ENCODE data around the gene ELP5. TPM values are rescaled to one million over a fixed set of nuclear protein-coding genes. Genes with fewer than 3 reads are reported as not detected.

The ELP5 gene
- total and polyA plus RNA-seq, 2 donors from 2014 or later = 41.9 to 110 TPM

GRCh38 chr17:7211491-7212273 lies 40.3 kb upstream of the ELP5 start:
- Histone ChIP-seq H3K36me3 (ENCODE audit: control insufficient read depth in 2 of 3, insufficient read depth in 3 of 3, low read length in 3 of 3) (no peaks in the 10 kb centered on the region), H3K27me3 (ENCODE audit: control insufficient read depth, insufficient read depth, low read length) (no peaks in the 10 kb centered on the region), H3K27ac (ENCODE audit: low read depth in 2 of 2, low read length in 2 of 2) (no peak overlapping the region), H3K4me3 (ENCODE audit: low read length in 3 of 3) (peak overlapping the region in 1 of 3 donors; percentile 12), H3K9me3 (ENCODE audit: control insufficient read depth in 2 of 3, insufficient read depth in 1 of 3, low read length in 3 of 3) (no peaks in the 10 kb centered on the region), H3K9ac (ENCODE audit: low read length in 3 of 3) (peak overlapping the region in 1 of 3 donors; percentile 32), H3K4me1 (ENCODE audit: control insufficient read depth in 2 of 3, insufficient read depth in 2 of 3, low read depth in 1 of 3, low read length in 3 of 3) (peaks cover 4 to 12% (median 11%) of the 10 kb centered on the region in 3 donors)
- DNase-seq = peak in 3 of 5 donors; percentile 40 to 81 (median 63)
- FAIRE-seq = no peak
- no peak for TF ChIP-seq CTCF (IDR thresholded peaks at IDR 0.05; ENCODE audit: borderline replicate concordance, extremely low read depth, insufficient read depth)
- intact Hi-C loops (cut with DNase I) = no loop called here

- no peak for FAIRE-seq
- H3K36me3 ChIP-seq (ENCODE audit: control insufficient read depth in 2 of 3, insufficient read depth in 3 of 3, low read length in 3 of 3) = no peaks in the 10 kb centered on the region
- H3K4me3 ChIP-seq (ENCODE audit: low read length in 3 of 3) = peak overlapping the region; percentile 50 to 69 (median 57)
- intact Hi-C loops (cut with DNase I) = no loop called here
- no peak for TF ChIP-seq CTCF (IDR thresholded peaks at IDR 0.05; ENCODE audit: borderline replicate concordance, extremely low read depth, insufficient read depth)
- peak in 3 of 5 donors; percentile 96 to 98 (median 98) for DNase-seq
- H3K27me3 ChIP-seq (ENCODE audit: control insufficient read depth, insufficient read depth, low read length) = no peaks in the 10 kb centered on the region
- peak overlapping the region; percentile 81 to 84 for H3K27ac ChIP-seq (ENCODE audit: low read depth in 2 of 2, low read length in 2 of 2)
- peak overlapping the region in 1 of 3 donors; percentile 34 for H3K9ac ChIP-seq (ENCODE audit: low read length in 3 of 3)
- H3K4me1 ChIP-seq (ENCODE audit: control insufficient read depth in 2 of 3, insufficient read depth in 2 of 3, low read depth in 1 of 3, low read length in 3 of 3) = peaks cover 4 to 21% (median 20%) of the 10 kb centered on the region in 3 donors
- no peaks in the 10 kb centered on the region for H3K9me3 ChIP-seq (ENCODE audit: control insufficient read depth in 2 of 3, insufficient read depth in 1 of 3, low read length in 3 of 3)
Measured at GRCh38 chr17:7213895-7214299, 38.1 kb upstream of the ELP5 start.

- H3K9me3 ChIP-seq (ENCODE audit: control insufficient read depth in 2 of 3, insufficient read depth in 1 of 3, low read length in 3 of 3) = no peaks in the 10 kb centered on the region
- peak; percentile 31 for TF ChIP-seq CTCF (IDR thresholded peaks at IDR 0.05; ENCODE audit: borderline replicate concordance, extremely low read depth, insufficient read depth)
- DNase-seq (peak; percentile 100), FAIRE-seq (peak; percentile 52)
- H3K27ac ChIP-seq (ENCODE audit: low read depth in 2 of 2, low read length in 2 of 2) = peak overlapping the region; percentile 81 to 84
- H3K36me3 ChIP-seq (ENCODE audit: control insufficient read depth in 2 of 3, insufficient read depth in 3 of 3, low read length in 3 of 3) = no peaks in the 10 kb centered on the region
- H3K27me3 ChIP-seq (ENCODE audit: control insufficient read depth, insufficient read depth, low read length) = no peaks in the 10 kb centered on the region
- H3K4me1 ChIP-seq (ENCODE audit: control insufficient read depth in 2 of 3, insufficient read depth in 2 of 3, low read depth in 1 of 3, low read length in 3 of 3) = peaks cover 7 to 27% (median 25%) of the 10 kb centered on the region in 3 donors
- peak overlapping the region; percentile 50 to 84 (median 57) for H3K4me3 ChIP-seq (ENCODE audit: low read length in 3 of 3)
- intact Hi-C loops (cut with DNase I) = no loop called here
- H3K9ac ChIP-seq (ENCODE audit: low read length in 3 of 3) = peak overlapping the region in 2 of 3 donors; percentile 49 to 61
Measured at GRCh38 chr17:7214300-7215135, 37.5 kb upstream of the ELP5 start.
